Peyer's patch (tissue), 4 donors: ENCODE results near the gene BRAF.
A peak's percentile ranks its signal among the peaks of the same experiment; 100 is the strongest.

Source experiments
- POLR2A ChIP-seq, 2 donors: fragments of 450-650 bp; IDR thresholded peaks; one replicate each; pipeline ENCODE4 v1.5.1; 2017; ENCODE audit warnings: antibody characterized with exemption in 2 of 2, mild to moderate bottlenecking in 2 of 2, moderate library complexity in 2 of 2
- TF ChIP-seq, protein P1 (sequence below), 6 experiments: fragments of 450-650 bp in 4 of 6; fragments of 200-600 bp in 2 of 6; sonication (generic) in 1 of 6; IDR thresholded peaks; one replicate each; pipeline ENCODE4 v1.5.1; 2017 to 2019; ENCODE audit warnings: antibody characterized with exemption in 6 of 6, mild to moderate bottlenecking in 3 of 6, moderate library complexity in 1 of 6

DNA sequence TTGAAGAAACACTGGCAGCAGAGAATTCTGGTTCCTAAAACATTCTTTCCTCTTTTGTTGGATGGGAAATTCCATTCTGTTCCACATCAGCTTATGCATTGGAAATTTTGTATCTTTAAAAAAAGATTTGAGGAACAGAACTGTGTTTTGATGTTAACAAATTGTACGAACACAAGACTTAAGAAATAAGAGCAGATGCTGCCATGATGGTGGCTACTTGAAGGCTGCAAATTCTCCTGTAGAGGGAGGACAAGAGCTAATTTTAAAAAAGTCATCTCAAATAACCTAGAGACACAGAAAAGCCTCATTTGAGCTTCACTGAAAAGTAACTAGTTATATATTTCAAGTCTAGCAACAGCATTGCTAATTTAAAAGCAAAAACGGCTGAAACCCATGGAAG lies 198.4 kb downstream of the BRAF start:
- no peak for TF ChIP-seq POLR2A (IDR thresholded peaks at IDR 0.05)
- TF ChIP-seq, protein P1, sequence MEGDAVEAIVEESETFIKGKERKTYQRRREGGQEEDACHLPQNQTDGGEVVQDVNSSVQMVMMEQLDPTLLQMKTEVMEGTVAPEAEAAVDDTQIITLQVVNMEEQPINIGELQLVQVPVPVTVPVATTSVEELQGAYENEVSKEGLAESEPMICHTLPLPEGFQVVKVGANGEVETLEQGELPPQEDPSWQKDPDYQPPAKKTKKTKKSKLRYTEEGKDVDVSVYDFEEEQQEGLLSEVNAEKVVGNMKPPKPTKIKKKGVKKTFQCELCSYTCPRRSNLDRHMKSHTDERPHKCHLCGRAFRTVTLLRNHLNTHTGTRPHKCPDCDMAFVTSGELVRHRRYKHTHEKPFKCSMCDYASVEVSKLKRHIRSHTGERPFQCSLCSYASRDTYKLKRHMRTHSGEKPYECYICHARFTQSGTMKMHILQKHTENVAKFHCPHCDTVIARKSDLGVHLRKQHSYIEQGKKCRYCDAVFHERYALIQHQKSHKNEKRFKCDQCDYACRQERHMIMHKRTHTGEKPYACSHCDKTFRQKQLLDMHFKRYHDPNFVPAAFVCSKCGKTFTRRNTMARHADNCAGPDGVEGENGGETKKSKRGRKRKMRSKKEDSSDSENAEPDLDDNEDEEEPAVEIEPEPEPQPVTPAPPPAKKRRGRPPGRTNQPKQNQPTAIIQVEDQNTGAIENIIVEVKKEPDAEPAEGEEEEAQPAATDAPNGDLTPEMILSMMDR (IDR thresholded peaks at IDR 0.05), result peak in 2 of 6 experiments; percentile 12 to 18
